Spleen (tissue), 7 donors: ENCODE measurements around the gene EIF4A3.

Experiments
- CTCF ChIP-seq, 11 experiments: fragments of 200-600 bp in 7 of 11; fragments of 450-650 bp in 4 of 11; sonication (generic) in 4 of 11; IDR thresholded peaks in 8 of 11; conservative IDR thresholded peaks in 3 of 11; 1 replicate in 7 of 11; 2 replicates in 4 of 11; pipeline versions ENCODE4 v1.4.0 to v1.8.0; 2016 to 2021; ENCODE audit warnings: antibody characterized with exemption in 11 of 11, inconsistent platforms in 4 of 11, mild to moderate bottlenecking in 1 of 11
- POLR2A ChIP-seq, 3 donors: fragments of 450-650 bp; IDR thresholded peaks; one replicate each; pipeline ENCODE4 v1.5.1; 2017; ENCODE audit warnings: antibody characterized with exemption in 3 of 3, mild to moderate bottlenecking in 1 of 3
- donor health status: DM: no; HTN: no; CAD: no; lungs with moderate emphysema.
- donor health status: DM: no; HTN: no; CAD: no.
- donor health status: DM: no; HTN: no; CAD: no.

- TF ChIP-seq CTCF (IDR thresholded peaks at IDR 0.05 in 8 of 11, conservative IDR thresholded peaks at IDR 0.05 in 3 of 11), result no peak
- no peak for TF ChIP-seq POLR2A (IDR thresholded peaks at IDR 0.05)
Measured at GRCh38 chr17:80116276-80116920, 30.5 kb downstream of the EIF4A3 start.
